ENCODE measurements around the gene ERC2. TPM values are rescaled to one million over a fixed set of nuclear protein-coding genes. Genes with fewer than 3 reads are reported as not detected.
A peak's percentile ranks its signal among the peaks of the same experiment; 100 is the strongest.

The ERC2 gene
- total RNA-seq, 1 donor from 2014 or later, result not detected

GRCh38 chr3:56459719-56460118 is 8.5 kb downstream of the ERC2 start:
- H3K27ac Mint-ChIP-seq, result no peak overlapping the region
- H3K9me3 Mint-ChIP-seq, result no peaks in the 10 kb centered on the region
- intact Hi-C loops (cut with micrococcal nuclease), result no loop called here
- no peak overlapping the region for H3K4me3 Mint-ChIP-seq
- no peak for DNase-seq
- H3K36me3 Mint-ChIP-seq (ENCODE audit: low read depth), result no peaks in the 10 kb centered on the region
- no peaks in the 10 kb centered on the region for H3K4me1 Mint-ChIP-seq
- H3K27me3 Mint-ChIP-seq, result peaks cover 18% of the 10 kb centered on the region

GRCh38 chr3:56459104-56459496 is 9.2 kb downstream of the ERC2 start:
- no peak for DNase-seq
- H3K36me3 Mint-ChIP-seq (ENCODE audit: low read depth), result no peaks in the 10 kb centered on the region
- intact Hi-C loops (cut with micrococcal nuclease), result no loop called here
- H3K27ac Mint-ChIP-seq, result no peak overlapping the region
- H3K4me1 Mint-ChIP-seq, result no peaks in the 10 kb centered on the region
- H3K27me3 Mint-ChIP-seq, result peaks cover 16% of the 10 kb centered on the region
- H3K4me3 Mint-ChIP-seq, result no peak overlapping the region
- no peaks in the 10 kb centered on the region for H3K9me3 Mint-ChIP-seq

GRCh38 chr3:56458496-56459103 is 9.7 kb downstream of the ERC2 start:
- no peak overlapping the region for H3K4me3 Mint-ChIP-seq

DNA sequence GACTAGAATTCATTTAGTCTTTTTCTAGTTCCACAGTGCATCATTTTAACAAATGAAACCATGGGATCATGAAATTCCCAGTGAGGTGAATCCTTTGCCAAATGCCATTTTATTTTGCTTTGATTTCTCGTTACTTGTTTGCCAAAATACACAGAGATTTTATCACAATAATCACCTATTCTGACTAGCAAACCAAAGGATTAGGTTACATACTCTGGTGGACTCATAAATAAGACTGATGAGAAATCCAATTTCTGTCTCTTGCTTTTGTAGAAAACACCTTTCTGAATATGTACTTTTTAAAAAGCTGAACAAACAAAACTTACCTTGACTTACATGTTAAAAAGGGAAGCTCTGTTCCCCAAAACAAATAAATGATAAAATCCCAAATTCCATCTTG is 12.2 kb downstream of the ERC2 start:
- H3K27me3 Mint-ChIP-seq, result peaks cover 10% of the 10 kb centered on the region
- intact Hi-C loops (cut with micrococcal nuclease), result no loop called here

More at GRCh38 chr3:56458496-56459103, 9.7 kb downstream of the ERC2 start:
- Mint-ChIP-seq H3K4me1 (no peaks in the 10 kb centered on the region), H3K27ac (no peak overlapping the region), H3K36me3 (ENCODE audit: low read depth) (no peaks in the 10 kb centered on the region), H3K9me3 (no peaks in the 10 kb centered on the region), H3K27me3 (peaks cover 13% of the 10 kb centered on the region)
- no peak for DNase-seq
- intact Hi-C loops (cut with micrococcal nuclease), result no loop called here

DNA sequence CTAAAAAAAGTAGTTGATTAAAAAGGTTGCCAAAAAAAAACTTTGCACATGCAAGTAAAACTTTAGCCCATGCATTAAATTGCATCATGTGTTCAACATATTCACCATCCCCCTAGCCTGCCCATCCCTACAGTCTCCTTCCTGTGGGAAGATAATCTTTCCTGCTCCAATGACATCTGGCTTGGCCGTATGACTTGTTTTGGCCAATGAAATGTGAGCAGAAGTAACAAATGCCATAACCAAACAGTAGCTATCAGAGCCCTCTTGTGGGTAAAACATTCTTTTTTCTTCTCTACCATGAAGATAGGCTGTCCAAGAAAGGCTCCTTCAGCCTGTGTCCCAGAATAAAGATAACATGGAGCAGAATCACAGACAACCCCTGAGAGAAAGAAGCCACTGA is 15.3 kb downstream of the ERC2 start:
- no peaks in the 10 kb centered on the region for H3K36me3 Mint-ChIP-seq (ENCODE audit: low read depth)
- H3K27ac Mint-ChIP-seq, result no peak overlapping the region
- no peak for DNase-seq
- H3K27me3 Mint-ChIP-seq, result peaks cover 10% of the 10 kb centered on the region
- no peaks in the 10 kb centered on the region for H3K4me1 Mint-ChIP-seq
- H3K9me3 Mint-ChIP-seq, result no peaks in the 10 kb centered on the region
- intact Hi-C loops (cut with micrococcal nuclease), result no loop called here
- H3K4me3 Mint-ChIP-seq, result no peak overlapping the region

More for the DNA sequence above, 12.2 kb downstream of the ERC2 start:
- no peaks in the 10 kb centered on the region for H3K36me3 Mint-ChIP-seq (ENCODE audit: low read depth)
- no peak overlapping the region for H3K27ac Mint-ChIP-seq
- no peak overlapping the region for H3K4me3 Mint-ChIP-seq
- H3K9me3 Mint-ChIP-seq, result no peaks in the 10 kb centered on the region
- DNase-seq, result no peak
- no peaks in the 10 kb centered on the region for H3K4me1 Mint-ChIP-seq

DNA sequence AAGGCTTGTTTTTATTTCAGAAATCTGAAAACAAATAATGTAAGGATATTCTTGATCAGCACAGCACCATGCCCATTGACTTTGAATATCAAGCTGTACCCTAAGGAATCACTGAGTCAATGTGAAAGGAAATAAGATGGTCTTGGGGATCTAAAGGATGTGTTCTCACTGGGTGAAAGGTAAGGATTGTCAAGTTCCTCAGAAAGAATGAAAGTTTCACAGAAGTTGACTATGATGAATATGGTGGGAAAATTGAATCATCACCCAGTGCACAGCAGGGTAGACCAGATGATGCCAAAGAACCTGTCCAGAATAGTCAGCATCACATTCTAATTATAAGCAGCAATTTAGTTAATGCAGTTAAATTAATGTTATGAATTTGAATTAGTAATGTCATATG is 16.2 kb downstream of the ERC2 start:
- no peaks in the 10 kb centered on the region for H3K36me3 Mint-ChIP-seq (ENCODE audit: low read depth)
- intact Hi-C loops (cut with micrococcal nuclease), result no loop called here
- DNase-seq, result no peak

GRCh38 chr3:56443372-56443771 is 24.9 kb downstream of the ERC2 start:
- H3K4me1 Mint-ChIP-seq, result no peaks in the 10 kb centered on the region
- DNase-seq, result no peak
- H3K4me3 Mint-ChIP-seq, result no peak overlapping the region
- intact Hi-C loops (cut with micrococcal nuclease), result no loop called here
- no peak overlapping the region for H3K27ac Mint-ChIP-seq
- no peaks in the 10 kb centered on the region for H3K9me3 Mint-ChIP-seq
- no peaks in the 10 kb centered on the region for H3K36me3 Mint-ChIP-seq (ENCODE audit: low read depth)
- H3K27me3 Mint-ChIP-seq, result no peaks in the 10 kb centered on the region

More for the DNA sequence above, 16.2 kb downstream of the ERC2 start:
- Mint-ChIP-seq H3K27me3 (peaks cover 5% of the 10 kb centered on the region), H3K27ac (no peak overlapping the region), H3K9me3 (no peaks in the 10 kb centered on the region), H3K4me3 (no peak overlapping the region), H3K4me1 (no peaks in the 10 kb centered on the region)

DNA sequence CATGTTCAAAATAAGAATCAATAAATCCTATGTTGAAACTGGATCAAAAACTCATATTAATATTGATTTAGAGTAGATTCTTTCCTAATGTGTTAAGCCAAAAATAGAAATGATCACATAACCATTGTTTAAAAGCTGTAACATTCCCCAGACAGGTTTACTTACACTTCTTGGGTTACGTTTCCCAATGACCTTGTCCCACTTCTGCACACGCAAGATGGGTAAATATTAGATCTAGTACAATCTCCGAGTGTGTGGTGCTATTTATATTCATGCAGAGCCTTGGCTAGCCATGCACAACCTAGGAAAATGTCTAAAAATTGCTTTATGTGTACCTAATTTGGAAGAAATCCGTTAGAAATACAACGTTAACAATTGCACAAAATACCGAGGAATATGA is 39.6 kb downstream of the ERC2 start:
- H3K9me3 Mint-ChIP-seq, result peaks cover 8% of the 10 kb centered on the region
- intact Hi-C loops (cut with micrococcal nuclease), result no loop called here
- H3K4me3 Mint-ChIP-seq, result no peak overlapping the region
- H3K27ac Mint-ChIP-seq, result no peak overlapping the region
- H3K4me1 Mint-ChIP-seq, result no peaks in the 10 kb centered on the region
- no peak for DNase-seq
- peaks cover 4% of the 10 kb centered on the region for H3K27me3 Mint-ChIP-seq
- no peaks in the 10 kb centered on the region for H3K36me3 Mint-ChIP-seq (ENCODE audit: low read depth)

DNA sequence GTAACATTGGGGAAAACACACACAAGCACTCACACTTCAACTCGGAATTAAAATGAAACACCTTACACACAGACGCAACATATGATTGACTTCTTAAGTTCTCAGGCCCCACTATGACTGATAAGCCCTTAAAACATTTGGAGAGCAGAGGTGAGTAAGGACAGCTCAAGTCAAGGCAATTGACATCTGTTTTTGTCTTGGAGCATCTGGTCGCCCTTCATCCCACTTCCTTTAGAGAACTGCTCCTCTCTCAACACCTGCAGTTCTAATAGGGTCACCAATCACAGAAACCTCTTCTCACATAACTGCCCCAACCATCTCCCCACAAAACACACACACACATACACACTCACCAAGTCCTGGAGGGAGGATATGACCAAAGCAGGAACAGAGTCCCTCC is 43.4 kb downstream of the ERC2 start:
- no peak for DNase-seq
- Mint-ChIP-seq H3K27ac (no peak overlapping the region), H3K27me3 (no peaks in the 10 kb centered on the region), H3K36me3 (ENCODE audit: low read depth) (no peaks in the 10 kb centered on the region), H3K4me3 (no peak overlapping the region), H3K4me1 (no peaks in the 10 kb centered on the region), H3K9me3 (peaks cover 8% of the 10 kb centered on the region)
- intact Hi-C loops (cut with micrococcal nuclease), result no loop called here

DNA sequence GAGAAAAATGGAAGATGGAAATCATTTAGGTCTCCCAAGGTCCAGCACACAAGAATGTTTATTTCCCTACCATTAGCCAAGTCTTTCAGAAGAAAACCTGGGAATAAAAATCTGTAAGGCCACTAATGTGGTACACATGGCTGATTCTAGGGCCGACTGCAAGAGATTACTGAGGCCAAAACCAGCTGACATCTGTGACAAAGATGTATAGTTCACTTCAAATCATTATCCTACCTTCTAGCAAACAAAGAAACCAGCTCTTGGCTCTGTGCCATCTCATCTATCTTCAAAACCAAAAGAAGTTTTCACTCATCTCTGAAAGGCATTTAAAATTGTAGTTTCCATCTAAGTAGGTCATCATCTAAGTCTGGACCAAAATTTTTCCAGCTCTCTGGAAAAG is 43.9 kb downstream of the ERC2 start:
- peaks cover 8% of the 10 kb centered on the region for H3K9me3 Mint-ChIP-seq
- DNase-seq, result no peak
- H3K27ac Mint-ChIP-seq, result no peak overlapping the region
- H3K36me3 Mint-ChIP-seq (ENCODE audit: low read depth), result no peaks in the 10 kb centered on the region
- no peaks in the 10 kb centered on the region for H3K4me1 Mint-ChIP-seq
- H3K27me3 Mint-ChIP-seq, result no peaks in the 10 kb centered on the region
- intact Hi-C loops (cut with micrococcal nuclease), result no loop called here
- no peak overlapping the region for H3K4me3 Mint-ChIP-seq

DNA sequence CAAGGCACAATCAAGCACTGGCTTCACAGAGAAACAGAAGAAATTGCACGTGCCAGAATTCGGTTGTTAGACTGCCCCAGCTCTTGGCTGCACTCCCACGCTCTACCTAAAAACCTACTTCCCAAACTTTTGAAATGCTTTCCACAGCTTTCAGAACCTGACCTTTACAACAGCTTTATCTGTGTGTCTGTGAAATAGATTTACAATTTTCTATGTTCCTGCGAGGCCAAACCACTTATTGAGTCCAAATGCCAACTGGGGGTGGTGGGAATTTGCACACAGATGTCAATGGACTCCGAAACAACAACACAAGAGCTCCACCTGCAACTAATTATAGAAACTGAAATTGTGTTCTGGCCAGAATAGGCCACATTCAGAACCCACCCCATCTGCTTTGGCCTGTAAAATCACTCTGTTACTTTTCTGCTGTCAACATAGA is 44.6 kb downstream of the ERC2 start:
- Mint-ChIP-seq H3K4me3 (no peak overlapping the region), H3K9me3 (peaks cover 8% of the 10 kb centered on the region), H3K36me3 (ENCODE audit: low read depth) (no peaks in the 10 kb centered on the region), H3K27me3 (no peaks in the 10 kb centered on the region), H3K4me1 (no peaks in the 10 kb centered on the region), H3K27ac (no peak overlapping the region)
- intact Hi-C loops (cut with micrococcal nuclease), result no loop called here
- DNase-seq, result no peak

DNA sequence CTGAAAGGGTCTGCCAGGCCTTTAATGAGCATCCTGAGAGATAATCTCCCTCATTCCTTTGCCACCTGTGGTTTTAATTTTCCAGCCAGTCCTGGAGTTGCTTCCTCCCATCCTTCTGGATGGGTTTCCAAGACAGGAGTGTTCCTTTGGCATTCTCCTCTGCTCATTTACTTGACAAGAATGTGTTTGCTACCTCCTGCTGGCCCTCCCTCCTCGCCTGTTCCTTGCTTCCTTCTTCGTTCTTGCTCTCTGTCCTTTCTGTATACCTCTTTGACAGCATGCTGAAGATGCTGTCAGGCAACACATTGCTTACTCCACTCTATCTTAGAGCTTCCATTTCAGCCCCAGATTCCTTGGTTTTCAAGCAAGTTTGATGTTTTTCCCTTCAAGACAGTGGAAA is 46.0 kb downstream of the ERC2 start:
- H3K27me3 Mint-ChIP-seq, result no peaks in the 10 kb centered on the region
- H3K9me3 Mint-ChIP-seq, result peaks cover 8% of the 10 kb centered on the region
- H3K27ac Mint-ChIP-seq, result no peak overlapping the region
- intact Hi-C loops (cut with micrococcal nuclease), result no loop called here
- no peak overlapping the region for H3K4me3 Mint-ChIP-seq
- no peaks in the 10 kb centered on the region for H3K4me1 Mint-ChIP-seq
- no peaks in the 10 kb centered on the region for H3K36me3 Mint-ChIP-seq (ENCODE audit: low read depth)
- DNase-seq, result no peak

DNA sequence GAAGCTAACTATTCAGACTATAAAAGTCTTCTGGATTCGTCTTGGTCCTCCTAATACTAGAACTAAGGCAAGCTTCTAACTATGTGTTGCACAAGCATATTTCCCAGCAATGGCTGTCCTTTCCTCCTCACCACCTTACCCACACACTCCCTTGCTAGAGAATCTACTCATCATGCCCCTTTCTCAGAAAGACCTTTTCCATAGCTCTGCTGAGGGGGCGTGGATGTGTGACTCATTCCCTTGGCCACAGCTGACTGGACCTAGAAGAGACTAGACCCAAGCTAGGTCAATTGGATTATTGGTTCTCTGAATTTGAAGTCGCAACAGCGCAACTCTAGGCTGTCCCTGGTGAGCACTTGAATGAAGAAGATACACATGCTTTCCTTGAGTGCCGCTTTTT is 47.1 kb downstream of the ERC2 start:
- H3K9me3 Mint-ChIP-seq, result peaks cover 8% of the 10 kb centered on the region
- peak overlapping the region; percentile 46 for H3K27ac Mint-ChIP-seq
- intact Hi-C loops (cut with micrococcal nuclease), result no loop called here
- H3K27me3 Mint-ChIP-seq, result no peaks in the 10 kb centered on the region
- H3K36me3 Mint-ChIP-seq (ENCODE audit: low read depth), result no peaks in the 10 kb centered on the region
- H3K4me3 Mint-ChIP-seq, result no peak overlapping the region
- no peak for DNase-seq
- H3K4me1 Mint-ChIP-seq, result no peaks in the 10 kb centered on the region

DNA sequence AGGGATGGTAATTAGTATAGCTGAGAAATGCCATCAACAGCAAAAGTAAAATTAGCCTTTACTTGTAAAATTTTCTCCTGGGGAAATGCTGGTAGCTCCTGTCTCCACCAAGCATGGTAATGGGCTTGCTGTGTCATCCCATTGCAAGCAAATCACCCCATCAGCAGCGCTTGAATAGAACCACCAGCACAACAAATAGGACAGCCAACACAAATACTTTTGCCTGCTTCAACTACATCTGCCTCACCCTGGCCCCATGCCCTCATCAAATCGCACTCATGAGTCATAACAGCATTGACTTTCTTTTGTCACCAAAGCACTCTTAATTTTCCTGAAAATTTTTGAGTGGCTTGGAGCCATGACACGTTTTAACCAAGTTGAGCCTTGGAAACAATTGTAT is 52.6 kb downstream of the ERC2 start:
- no peak for DNase-seq
- H3K27me3 Mint-ChIP-seq, result peaks cover 4% of the 10 kb centered on the region
- intact Hi-C loops (cut with micrococcal nuclease), result no loop called here
- H3K9me3 Mint-ChIP-seq, result no peaks in the 10 kb centered on the region
- H3K36me3 Mint-ChIP-seq (ENCODE audit: low read depth), result no peaks in the 10 kb centered on the region
- no peak overlapping the region for H3K27ac Mint-ChIP-seq
- H3K4me1 Mint-ChIP-seq, result no peaks in the 10 kb centered on the region
- H3K4me3 Mint-ChIP-seq, result no peak overlapping the region

GRCh38 chr3:56413911-56414310 is 54.4 kb downstream of the ERC2 start:
- Mint-ChIP-seq H3K27ac (no peak overlapping the region), H3K4me3 (no peak overlapping the region), H3K9me3 (no peaks in the 10 kb centered on the region), H3K27me3 (peaks cover 4% of the 10 kb centered on the region), H3K36me3 (ENCODE audit: low read depth) (no peaks in the 10 kb centered on the region), H3K4me1 (no peaks in the 10 kb centered on the region)
- no peak for DNase-seq
- intact Hi-C loops (cut with micrococcal nuclease), result no loop called here
